ENCODE results near the gene SHB. TPM values are rescaled to one million over a fixed set of nuclear protein-coding genes. Genes with fewer than 3 reads are reported as not detected.

The SHB gene
- total RNA-seq, 4 donors from 2014 or later = 9.7 to 17.5 (median 14.2) TPM

DNA sequence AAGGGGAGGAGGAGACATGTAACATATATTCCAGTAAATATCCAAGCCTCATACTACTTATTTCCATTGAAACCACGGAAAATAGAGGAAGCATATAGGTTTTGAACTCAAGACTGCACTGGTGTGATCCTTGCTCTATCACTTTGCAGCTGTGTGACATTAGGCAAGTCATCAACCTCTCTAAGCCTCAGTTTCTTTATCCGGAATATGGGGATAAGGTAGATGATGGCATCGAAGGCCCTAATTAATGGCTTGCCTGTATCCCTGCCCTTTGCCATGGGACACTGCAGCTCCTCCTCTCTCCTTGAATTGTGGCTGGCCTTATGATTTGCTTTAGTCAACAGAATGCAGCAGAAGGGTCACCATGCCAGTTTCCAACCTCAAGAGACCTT, 6.9 kb downstream of the SHB start:
- ATAC-seq = no peak
- no peak overlapping the region for H3K4me3 ChIP-seq
- H3K4me1 ChIP-seq = peaks cover 0 to 98% (median 12%) of the 10 kb centered on the region in 3 donors
- no peak overlapping the region for H3K27ac ChIP-seq
- WGBS, 2 donors (ENCODE audit: low coverage in 1 of 2) = 91 to 94% methylated on average over 3 of the region's 3 CpGs
- H3K36me3 ChIP-seq = no peaks in the 10 kb centered on the region
- H3K27me3 ChIP-seq = no peaks in the 10 kb centered on the region
- TF ChIP-seq, protein P1, sequence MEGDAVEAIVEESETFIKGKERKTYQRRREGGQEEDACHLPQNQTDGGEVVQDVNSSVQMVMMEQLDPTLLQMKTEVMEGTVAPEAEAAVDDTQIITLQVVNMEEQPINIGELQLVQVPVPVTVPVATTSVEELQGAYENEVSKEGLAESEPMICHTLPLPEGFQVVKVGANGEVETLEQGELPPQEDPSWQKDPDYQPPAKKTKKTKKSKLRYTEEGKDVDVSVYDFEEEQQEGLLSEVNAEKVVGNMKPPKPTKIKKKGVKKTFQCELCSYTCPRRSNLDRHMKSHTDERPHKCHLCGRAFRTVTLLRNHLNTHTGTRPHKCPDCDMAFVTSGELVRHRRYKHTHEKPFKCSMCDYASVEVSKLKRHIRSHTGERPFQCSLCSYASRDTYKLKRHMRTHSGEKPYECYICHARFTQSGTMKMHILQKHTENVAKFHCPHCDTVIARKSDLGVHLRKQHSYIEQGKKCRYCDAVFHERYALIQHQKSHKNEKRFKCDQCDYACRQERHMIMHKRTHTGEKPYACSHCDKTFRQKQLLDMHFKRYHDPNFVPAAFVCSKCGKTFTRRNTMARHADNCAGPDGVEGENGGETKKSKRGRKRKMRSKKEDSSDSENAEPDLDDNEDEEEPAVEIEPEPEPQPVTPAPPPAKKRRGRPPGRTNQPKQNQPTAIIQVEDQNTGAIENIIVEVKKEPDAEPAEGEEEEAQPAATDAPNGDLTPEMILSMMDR (IDR thresholded peaks at IDR 0.05) = no peak
- TF ChIP-seq EP300 (IDR thresholded peaks at IDR 0.05) (no peak), POLR2AphosphoS5 (IDR thresholded peaks at IDR 0.05) (no peak), POLR2A (IDR thresholded peaks at IDR 0.05) (no peak)
- no peaks in the 10 kb centered on the region for H3K9me3 ChIP-seq

DNA sequence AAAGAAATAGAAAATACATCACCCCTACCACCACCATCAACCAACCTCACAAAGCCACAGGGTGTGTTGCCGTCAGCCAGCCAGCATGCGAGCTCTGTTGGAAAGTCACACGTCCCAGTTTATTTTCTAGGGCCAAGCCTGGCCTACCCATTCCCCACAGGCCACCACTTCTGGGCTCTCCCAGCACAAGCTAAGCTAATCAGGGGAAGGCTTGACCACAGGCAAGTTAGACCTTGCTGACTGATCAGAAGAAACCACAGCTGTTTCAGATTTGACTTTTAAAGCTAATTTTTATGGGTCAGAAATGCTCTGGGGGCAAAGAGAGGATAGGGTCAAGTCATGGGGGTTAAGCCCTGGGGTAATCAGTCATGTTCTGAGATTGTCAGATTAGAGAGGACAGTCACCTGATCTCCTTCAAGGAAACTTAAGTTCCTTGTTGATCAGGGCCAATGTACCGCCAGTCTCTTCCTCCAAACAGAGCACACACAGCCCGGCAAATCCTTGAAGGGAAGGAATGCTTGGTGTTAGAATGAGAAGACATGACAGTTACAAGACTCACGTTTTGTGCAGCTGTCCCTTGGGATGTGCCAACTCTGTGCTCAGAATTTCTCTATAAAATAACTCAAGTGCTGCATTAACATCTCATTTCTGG, 7.6 kb downstream of the SHB start:
- ATAC-seq = no peak
- TF ChIP-seq POLR2AphosphoS5 (IDR thresholded peaks at IDR 0.05) = no peak
- no peak for TF ChIP-seq EP300 (IDR thresholded peaks at IDR 0.05)
- no peak for TF ChIP-seq POLR2A (IDR thresholded peaks at IDR 0.05)
- TF ChIP-seq, protein P1 (IDR thresholded peaks at IDR 0.05) = no peak
- 58 to 60% methylated on average over 5 to 6 of the region's 6 CpGs for WGBS, 2 donors (ENCODE audit: low coverage in 1 of 2)
- Histone ChIP-seq H3K4me1 (peaks cover 0 to 91% (median 12%) of the 10 kb centered on the region in 3 donors), H3K4me3 (no peak overlapping the region), H3K9me3 (no peaks in the 10 kb centered on the region), H3K27me3 (no peaks in the 10 kb centered on the region), H3K27ac (no peak overlapping the region), H3K36me3 (no peaks in the 10 kb centered on the region)

DNA sequence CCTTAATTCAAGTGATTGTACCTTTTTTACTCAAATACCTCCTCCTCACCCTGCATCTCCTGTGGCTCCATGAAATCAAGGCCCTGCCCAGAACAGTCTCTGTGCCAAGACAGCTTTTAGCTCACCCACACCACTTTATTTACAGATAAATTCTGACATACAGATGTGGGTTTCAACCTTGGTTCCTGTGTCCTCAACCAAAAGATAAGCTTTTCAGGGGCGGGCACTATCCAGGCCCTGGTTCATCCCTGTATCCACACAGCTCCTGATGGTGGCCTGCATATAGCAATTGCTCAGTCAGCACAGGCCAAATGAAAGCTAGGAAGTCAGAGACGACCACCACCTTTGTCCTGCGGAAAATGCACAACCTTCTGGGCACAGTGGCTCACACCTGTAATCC, 8.3 kb downstream of the SHB start:
- no peaks in the 10 kb centered on the region for H3K36me3 ChIP-seq
- H3K4me1 ChIP-seq = peaks cover 0 to 83% (median 10%) of the 10 kb centered on the region in 3 donors
- WGBS, 2 donors (ENCODE audit: low coverage in 1 of 2) = 59% methylated on average over 3 of the region's 3 CpGs; no CpG with 5 or more reads in 1 of the 2 donors
- no peaks in the 10 kb centered on the region for H3K9me3 ChIP-seq
- TF ChIP-seq EP300 (IDR thresholded peaks at IDR 0.05) = no peak
- TF ChIP-seq, protein P1 (IDR thresholded peaks at IDR 0.05) = no peak
- TF ChIP-seq POLR2A (IDR thresholded peaks at IDR 0.05) = no peak
- no peak for TF ChIP-seq POLR2AphosphoS5 (IDR thresholded peaks at IDR 0.05)
- no peak overlapping the region for H3K4me3 ChIP-seq
- ATAC-seq = no peak
- H3K27me3 ChIP-seq = no peaks in the 10 kb centered on the region
- peak overlapping the region in 1 of 4 donors; percentile 25 for H3K27ac ChIP-seq

DNA sequence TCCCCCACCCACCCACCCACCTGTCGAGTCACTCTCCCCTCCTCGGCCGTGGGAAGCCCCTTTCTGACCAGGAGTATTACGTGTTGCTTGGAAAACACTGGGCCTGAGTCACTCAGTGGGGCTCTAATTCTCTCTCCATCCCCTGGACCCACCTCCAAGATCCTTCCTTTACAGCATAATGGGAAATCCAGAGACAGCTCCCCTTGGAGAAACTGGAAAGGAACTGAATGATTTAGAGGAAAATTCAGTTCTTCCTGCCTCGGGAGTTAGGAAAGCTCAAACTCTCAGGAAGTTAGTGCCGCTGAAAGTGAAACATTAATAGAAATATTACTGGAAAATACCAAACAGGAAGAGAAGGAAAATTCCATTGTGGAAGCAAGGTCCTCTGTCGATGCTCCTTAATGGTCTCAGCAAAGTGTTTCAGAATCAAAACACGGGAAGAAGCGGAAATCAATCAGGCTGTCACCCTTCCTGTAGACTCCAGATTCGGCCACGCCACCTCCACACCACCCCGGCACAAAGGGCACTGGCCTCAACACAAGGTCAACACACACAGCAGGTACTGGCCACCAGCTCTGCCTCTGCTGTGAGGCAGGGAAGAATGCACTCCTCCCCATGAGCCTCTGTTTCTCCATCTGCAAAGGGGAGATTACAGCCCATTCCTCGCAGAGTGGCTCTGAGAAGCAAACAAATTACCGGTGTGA, 9.6 kb downstream of the SHB start:
- Histone ChIP-seq H3K27me3 (no peaks in the 10 kb centered on the region), H3K36me3 (no peaks in the 10 kb centered on the region), H3K9me3 (no peaks in the 10 kb centered on the region), H3K27ac (peak overlapping the region in 3 of 4 donors; percentile 49 to 65 (median 53)), H3K4me3 (no peak overlapping the region), H3K4me1 (peaks cover 0 to 70% (median 9%) of the 10 kb centered on the region in 3 donors)
- no peak for ATAC-seq
- 76 to 100% methylated on average over 3 to 8 of the region's 14 CpGs for WGBS, 2 donors (ENCODE audit: low coverage in 1 of 2)
- TF ChIP-seq EP300 (IDR thresholded peaks at IDR 0.05) (no peak), POLR2A (IDR thresholded peaks at IDR 0.05) (no peak), POLR2AphosphoS5 (IDR thresholded peaks at IDR 0.05) (no peak)
- TF ChIP-seq, protein P1 (IDR thresholded peaks at IDR 0.05) = no peak
